ENCODE data around the gene TRAF4. TPM values are rescaled to one million over a fixed set of nuclear protein-coding genes. Genes with fewer than 3 reads are reported as not detected.
A peak's percentile ranks its signal among the peaks of the same experiment; 100 is the strongest.

TRAF4 gene
- polyA plus RNA-seq, 1 donor from 2014 or later = 139 TPM

DNA sequence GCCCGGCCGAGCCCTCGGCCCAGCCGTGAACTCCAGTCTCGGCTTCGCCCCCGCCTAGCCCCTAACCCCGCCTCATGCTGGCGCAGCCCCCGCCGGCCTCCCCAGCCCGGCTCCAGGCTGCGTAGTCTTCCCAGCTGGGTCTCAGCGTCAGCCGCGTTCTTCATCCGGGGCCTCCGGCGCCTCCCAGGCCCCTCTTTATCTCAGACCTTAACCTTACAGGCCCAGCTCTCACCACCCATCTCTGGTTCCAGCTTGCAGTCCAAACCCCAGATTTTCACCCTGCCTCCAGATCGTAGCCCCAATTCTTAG, 32.1 kb upstream of the TRAF4 start, which contains the start of gene PROCA1:
Gene PROCA1, minus strand, starts transcription at position 166 of the 309 bp plus-strand sequence. CDS start 228 bp downstream, outside the sequence.
- Histone ChIP-seq H3K36me3 (ENCODE audit: insufficient read depth, low read length) (no peaks in the 10 kb centered on the region), H2AFZ (ENCODE audit: low read depth, low read length) (peak within 1 kb of the TSS; percentile 69)

DNA sequence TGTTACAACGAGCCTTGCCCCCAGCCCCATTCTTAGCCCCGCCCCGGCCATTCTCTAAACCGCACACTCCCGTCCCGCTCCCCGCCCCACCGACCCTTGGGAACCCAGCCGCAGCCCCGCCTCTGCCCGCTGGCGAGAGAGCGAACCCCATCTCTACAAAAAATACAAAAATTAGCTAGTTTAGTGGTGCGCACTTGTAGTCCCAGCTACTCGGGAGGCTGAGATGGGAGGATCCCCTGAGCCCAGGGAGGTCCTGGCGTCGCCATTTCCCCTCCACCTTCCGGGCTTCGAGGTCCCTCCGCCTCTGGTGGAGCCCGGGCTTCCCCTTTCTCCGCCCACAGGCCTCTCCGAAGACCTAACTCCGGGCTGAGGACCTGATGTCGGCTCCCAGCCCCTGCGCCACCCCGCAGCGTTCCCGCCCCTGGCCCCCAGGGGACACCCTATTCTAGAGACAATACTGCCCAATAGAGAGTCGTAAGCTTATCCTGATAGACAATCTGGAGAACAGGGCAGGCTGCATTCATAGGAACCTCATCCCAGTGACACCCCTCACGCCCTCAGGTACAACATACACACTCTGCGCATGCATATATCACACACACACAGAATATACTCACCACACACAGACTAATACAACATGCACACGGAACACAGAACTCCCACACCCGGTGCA, 31.6 kb upstream of the TRAF4 start:
- Histone ChIP-seq H3F3A (ENCODE audit: insufficient read depth, low read length, poor library complexity, severe bottlenecking) (peaks cover 3% of the 10 kb centered on the region), H3K36me3 (ENCODE audit: insufficient read depth, low read length) (no peaks in the 10 kb centered on the region), H3K9ac (ENCODE audit: low read length) (peak overlapping the region; percentile 84), H3K27ac (ENCODE audit: low read length) (peak overlapping the region; percentile 76), H2AFZ (ENCODE audit: low read depth, low read length) (peak overlapping the region; percentile 41), H3K4me2 (ENCODE audit: low read length) (no peak overlapping the region), H3K27me3 (ENCODE audit: insufficient read depth, low read depth, low read length) (peaks cover 13% of the 10 kb centered on the region), H3K9me3 (ENCODE audit: low read length) (no peaks in the 10 kb centered on the region), H3K9me2 (ENCODE audit: insufficient read depth, low read length) (no peaks in the 10 kb centered on the region), H4K20me1 (ENCODE audit: insufficient read depth) (no peaks in the 10 kb centered on the region), H3K4me3 (ENCODE audit: low read length) (peak overlapping the region; percentile 88), H3K79me2 (replicated peaks; ENCODE audit: insufficient read depth, low read length) (no peaks in the 10 kb centered on the region)
- TF ChIP-seq, protein P1, sequence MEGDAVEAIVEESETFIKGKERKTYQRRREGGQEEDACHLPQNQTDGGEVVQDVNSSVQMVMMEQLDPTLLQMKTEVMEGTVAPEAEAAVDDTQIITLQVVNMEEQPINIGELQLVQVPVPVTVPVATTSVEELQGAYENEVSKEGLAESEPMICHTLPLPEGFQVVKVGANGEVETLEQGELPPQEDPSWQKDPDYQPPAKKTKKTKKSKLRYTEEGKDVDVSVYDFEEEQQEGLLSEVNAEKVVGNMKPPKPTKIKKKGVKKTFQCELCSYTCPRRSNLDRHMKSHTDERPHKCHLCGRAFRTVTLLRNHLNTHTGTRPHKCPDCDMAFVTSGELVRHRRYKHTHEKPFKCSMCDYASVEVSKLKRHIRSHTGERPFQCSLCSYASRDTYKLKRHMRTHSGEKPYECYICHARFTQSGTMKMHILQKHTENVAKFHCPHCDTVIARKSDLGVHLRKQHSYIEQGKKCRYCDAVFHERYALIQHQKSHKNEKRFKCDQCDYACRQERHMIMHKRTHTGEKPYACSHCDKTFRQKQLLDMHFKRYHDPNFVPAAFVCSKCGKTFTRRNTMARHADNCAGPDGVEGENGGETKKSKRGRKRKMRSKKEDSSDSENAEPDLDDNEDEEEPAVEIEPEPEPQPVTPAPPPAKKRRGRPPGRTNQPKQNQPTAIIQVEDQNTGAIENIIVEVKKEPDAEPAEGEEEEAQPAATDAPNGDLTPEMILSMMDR (IDR thresholded peaks at IDR 0.05; ENCODE audit: poor library complexity, severe bottlenecking) = no peak

More for the DNA sequence above, 32.1 kb upstream of the TRAF4 start, which contains the start of gene PROCA1:
- H3K9ac ChIP-seq (ENCODE audit: low read length) = peak within 1 kb of the TSS; percentile 84
- peak within 1 kb of the TSS; percentile 88 for H3K4me3 ChIP-seq (ENCODE audit: low read length)
- H3K27ac ChIP-seq (ENCODE audit: low read length) = peak within 1 kb of the TSS; percentile 76
- TF ChIP-seq RAD21 (conservative IDR thresholded peaks at IDR 0.05) (no peak), EZH2 (IDR thresholded peaks at IDR 0.05; ENCODE audit: borderline replicate concordance, insufficient read depth, low read length, poor library complexity, severe bottlenecking) (no peak), MXI1 (conservative IDR thresholded peaks at IDR 0.05; ENCODE audit: poor library complexity, severe bottlenecking) (no peak), TAF1 (IDR thresholded peaks at IDR 0.05; ENCODE audit: low read depth) (no peak), EP300 (conservative IDR thresholded peaks at IDR 0.05; ENCODE audit: poor library complexity, severe bottlenecking) (no peak), POLR2AphosphoS5 (IDR thresholded peaks at IDR 0.05) (no peak), SMC3 (conservative IDR thresholded peaks at IDR 0.05; ENCODE audit: poor library complexity) (no peak)
- TF ChIP-seq, protein P1 (IDR thresholded peaks at IDR 0.05; ENCODE audit: poor library complexity, severe bottlenecking) = no peak
- TF ChIP-seq, protein P2, sequence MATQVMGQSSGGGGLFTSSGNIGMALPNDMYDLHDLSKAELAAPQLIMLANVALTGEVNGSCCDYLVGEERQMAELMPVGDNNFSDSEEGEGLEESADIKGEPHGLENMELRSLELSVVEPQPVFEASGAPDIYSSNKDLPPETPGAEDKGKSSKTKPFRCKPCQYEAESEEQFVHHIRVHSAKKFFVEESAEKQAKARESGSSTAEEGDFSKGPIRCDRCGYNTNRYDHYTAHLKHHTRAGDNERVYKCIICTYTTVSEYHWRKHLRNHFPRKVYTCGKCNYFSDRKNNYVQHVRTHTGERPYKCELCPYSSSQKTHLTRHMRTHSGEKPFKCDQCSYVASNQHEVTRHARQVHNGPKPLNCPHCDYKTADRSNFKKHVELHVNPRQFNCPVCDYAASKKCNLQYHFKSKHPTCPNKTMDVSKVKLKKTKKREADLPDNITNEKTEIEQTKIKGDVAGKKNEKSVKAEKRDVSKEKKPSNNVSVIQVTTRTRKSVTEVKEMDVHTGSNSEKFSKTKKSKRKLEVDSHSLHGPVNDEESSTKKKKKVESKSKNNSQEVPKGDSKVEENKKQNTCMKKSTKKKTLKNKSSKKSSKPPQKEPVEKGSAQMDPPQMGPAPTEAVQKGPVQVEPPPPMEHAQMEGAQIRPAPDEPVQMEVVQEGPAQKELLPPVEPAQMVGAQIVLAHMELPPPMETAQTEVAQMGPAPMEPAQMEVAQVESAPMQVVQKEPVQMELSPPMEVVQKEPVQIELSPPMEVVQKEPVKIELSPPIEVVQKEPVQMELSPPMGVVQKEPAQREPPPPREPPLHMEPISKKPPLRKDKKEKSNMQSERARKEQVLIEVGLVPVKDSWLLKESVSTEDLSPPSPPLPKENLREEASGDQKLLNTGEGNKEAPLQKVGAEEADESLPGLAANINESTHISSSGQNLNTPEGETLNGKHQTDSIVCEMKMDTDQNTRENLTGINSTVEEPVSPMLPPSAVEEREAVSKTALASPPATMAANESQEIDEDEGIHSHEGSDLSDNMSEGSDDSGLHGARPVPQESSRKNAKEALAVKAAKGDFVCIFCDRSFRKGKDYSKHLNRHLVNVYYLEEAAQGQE (IDR thresholded peaks at IDR 0.05; ENCODE audit: borderline replicate concordance) = no peak
- no peaks in the 10 kb centered on the region for H3K9me2 ChIP-seq (ENCODE audit: insufficient read depth, low read length)
- peak within 1 kb of the TSS; percentile 59 for H3K4me2 ChIP-seq (ENCODE audit: low read length)
- peaks cover 8% of the 10 kb centered on the region for H3K27me3 ChIP-seq (ENCODE audit: insufficient read depth, low read depth, low read length)
- H3K79me2 ChIP-seq (replicated peaks; ENCODE audit: insufficient read depth, low read length) = no peaks in the 10 kb centered on the region
- peaks cover 3% of the 10 kb centered on the region for H3F3A ChIP-seq (ENCODE audit: insufficient read depth, low read length, poor library complexity, severe bottlenecking)
- H3K9me3 ChIP-seq (ENCODE audit: low read length) = no peaks in the 10 kb centered on the region
- H4K20me1 ChIP-seq (ENCODE audit: insufficient read depth) = no peaks in the 10 kb centered on the region

Data from neural cell (in vitro differentiated cells).